Brain microvascular endothelial cell (primary cell): ENCODE measurements around the gene NDUFA13.

Source experiments
- DNase-seq: peaks from one replicate; pipeline ENCODE4 v3.0.0-alpha.2; 2020
- H3K27ac ChIP-seq: fragments of 250-450 bp; sonication (Bioruptor Pico); 2 replicates; pipeline ENCODE4 v1.5.1; 2020; ENCODE audit warnings: mild to moderate bottlenecking, moderate library complexity
- H3K27me3 ChIP-seq: fragments of 250-450 bp; sonication (Bioruptor Pico); replicated peaks from 2 replicates; pipeline ENCODE4 v1.5.1; 2020; ENCODE audit warnings: mild to moderate bottlenecking
- H3K36me3 ChIP-seq: fragments of 250-450 bp; sonication (Bioruptor Pico); replicated peaks from 2 replicates; pipeline ENCODE4 v1.5.1; 2020; ENCODE audit warnings: mild to moderate bottlenecking
- H3K4me3 ChIP-seq: 2 replicates; pipeline ENCODE4 v1.5.1; 2011; ENCODE audit warnings: low read depth, mild to moderate bottlenecking, control low read depth, low read length, moderate library complexity
- in situ Hi-C: cut with HindIII; loops from 2 replicates; pipeline ENCODE4 v1.10.0; 2017; ENCODE audit warnings: low sequenced_read_pairs, low pct_ligation_motif_present
- TF ChIP-seq, protein P1 (sequence below): IDR thresholded peaks from 2 replicates; pipeline ENCODE4 v1.5.1; 2011; ENCODE audit warnings: low read depth, mild to moderate bottlenecking, moderate library complexity, low read length, control low read depth, inconsistent platforms; ENCODE audit errors: missing control alignments

NDUFA13 gene

DNA sequence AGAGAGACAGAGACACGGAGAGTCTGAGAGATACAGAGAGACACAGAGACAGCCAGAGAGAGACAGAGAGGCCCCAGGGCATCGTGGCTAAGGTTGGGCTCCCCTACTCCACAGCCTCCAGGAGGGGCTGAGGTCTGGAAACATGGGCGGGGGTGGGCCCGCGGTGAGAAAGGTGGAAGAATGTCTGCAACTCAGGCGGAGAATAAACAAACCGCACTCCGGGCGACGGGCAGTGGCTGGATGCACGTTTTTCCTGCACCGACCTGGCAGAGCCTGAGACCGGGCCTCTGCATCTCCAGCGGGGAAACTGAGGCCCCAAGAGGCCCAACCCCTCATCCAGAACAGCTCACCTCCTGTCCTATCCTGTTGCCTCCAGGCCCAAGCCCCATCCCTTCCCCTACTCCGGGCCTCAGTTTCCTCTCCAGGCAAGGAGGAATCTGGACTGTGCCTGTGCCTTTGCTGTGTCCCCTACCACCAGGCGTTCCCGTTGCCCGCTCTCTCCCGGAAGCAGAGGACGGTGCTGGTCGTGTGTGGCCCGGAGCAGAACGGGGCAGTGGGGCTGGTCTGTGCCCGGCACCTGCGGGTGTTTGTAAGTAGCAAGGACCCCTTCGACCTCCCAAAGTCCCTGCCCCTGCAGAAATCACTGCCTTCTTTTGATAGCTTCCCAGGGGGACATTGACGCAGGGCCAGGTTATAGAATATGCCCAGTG lies 18.7 kb downstream of the NDUFA13 start:
- DNase-seq = no peak
- in situ Hi-C loops = no loop called here
- no peak overlapping the region for H3K4me3 ChIP-seq

DNA sequence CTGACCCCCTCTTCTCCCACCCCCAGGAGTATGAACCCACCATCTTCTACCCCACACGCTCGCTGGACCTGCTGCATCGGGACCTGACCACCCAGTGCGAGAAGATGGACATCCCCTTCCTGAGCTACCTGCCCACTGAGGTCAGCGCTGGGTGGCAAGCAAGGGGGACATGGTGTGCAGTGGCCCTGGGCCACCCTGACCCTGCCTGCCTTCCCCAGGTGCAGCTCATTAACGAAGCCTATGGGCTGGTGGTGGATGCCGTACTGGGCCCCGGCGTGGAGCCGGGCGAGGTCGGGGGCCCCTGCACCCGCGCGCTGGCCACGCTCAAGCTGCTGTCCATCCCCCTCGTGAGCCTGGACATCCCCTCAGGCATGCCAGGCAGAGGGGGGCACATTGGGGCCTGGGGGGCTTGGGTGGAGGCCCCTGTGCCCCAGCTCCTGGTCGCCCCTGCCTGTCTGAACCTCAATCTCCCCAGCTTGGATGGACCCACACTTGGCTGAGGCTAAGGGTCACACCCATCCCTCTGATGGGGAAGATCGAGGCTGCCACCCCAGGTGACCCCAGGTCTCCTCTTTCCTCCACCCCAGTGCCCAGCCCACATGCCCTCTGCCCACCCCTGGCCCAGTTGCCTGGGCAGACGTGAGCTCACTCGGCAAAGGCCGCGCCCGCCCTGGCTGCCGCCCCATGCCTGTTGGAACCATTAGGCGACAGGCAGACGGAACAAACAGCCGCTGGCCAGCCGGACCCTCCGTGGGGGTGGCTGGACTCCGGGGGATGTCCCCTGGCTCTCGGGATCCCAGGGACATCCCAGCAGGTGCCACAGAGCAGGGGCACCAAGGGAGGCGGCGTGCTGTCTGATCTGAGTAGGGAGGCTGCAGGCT lies 19.5 kb downstream of the NDUFA13 start:
- TF ChIP-seq, protein P1, sequence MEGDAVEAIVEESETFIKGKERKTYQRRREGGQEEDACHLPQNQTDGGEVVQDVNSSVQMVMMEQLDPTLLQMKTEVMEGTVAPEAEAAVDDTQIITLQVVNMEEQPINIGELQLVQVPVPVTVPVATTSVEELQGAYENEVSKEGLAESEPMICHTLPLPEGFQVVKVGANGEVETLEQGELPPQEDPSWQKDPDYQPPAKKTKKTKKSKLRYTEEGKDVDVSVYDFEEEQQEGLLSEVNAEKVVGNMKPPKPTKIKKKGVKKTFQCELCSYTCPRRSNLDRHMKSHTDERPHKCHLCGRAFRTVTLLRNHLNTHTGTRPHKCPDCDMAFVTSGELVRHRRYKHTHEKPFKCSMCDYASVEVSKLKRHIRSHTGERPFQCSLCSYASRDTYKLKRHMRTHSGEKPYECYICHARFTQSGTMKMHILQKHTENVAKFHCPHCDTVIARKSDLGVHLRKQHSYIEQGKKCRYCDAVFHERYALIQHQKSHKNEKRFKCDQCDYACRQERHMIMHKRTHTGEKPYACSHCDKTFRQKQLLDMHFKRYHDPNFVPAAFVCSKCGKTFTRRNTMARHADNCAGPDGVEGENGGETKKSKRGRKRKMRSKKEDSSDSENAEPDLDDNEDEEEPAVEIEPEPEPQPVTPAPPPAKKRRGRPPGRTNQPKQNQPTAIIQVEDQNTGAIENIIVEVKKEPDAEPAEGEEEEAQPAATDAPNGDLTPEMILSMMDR = no peak
- in situ Hi-C loops = no loop called here
- no peak overlapping the region for H3K27ac ChIP-seq
- peaks cover 15% of the 10 kb centered on the region for H3K27me3 ChIP-seq
- no peak for DNase-seq
- H3K4me3 ChIP-seq = no peak overlapping the region
- no peaks in the 10 kb centered on the region for H3K36me3 ChIP-seq

More for the DNA sequence above, 18.7 kb downstream of the NDUFA13 start:
- no peak overlapping the region for H3K27ac ChIP-seq
- H3K27me3 ChIP-seq = peaks cover 12% of the 10 kb centered on the region
- no peaks in the 10 kb centered on the region for H3K36me3 ChIP-seq
- TF ChIP-seq, protein P1 = no peak

DNA sequence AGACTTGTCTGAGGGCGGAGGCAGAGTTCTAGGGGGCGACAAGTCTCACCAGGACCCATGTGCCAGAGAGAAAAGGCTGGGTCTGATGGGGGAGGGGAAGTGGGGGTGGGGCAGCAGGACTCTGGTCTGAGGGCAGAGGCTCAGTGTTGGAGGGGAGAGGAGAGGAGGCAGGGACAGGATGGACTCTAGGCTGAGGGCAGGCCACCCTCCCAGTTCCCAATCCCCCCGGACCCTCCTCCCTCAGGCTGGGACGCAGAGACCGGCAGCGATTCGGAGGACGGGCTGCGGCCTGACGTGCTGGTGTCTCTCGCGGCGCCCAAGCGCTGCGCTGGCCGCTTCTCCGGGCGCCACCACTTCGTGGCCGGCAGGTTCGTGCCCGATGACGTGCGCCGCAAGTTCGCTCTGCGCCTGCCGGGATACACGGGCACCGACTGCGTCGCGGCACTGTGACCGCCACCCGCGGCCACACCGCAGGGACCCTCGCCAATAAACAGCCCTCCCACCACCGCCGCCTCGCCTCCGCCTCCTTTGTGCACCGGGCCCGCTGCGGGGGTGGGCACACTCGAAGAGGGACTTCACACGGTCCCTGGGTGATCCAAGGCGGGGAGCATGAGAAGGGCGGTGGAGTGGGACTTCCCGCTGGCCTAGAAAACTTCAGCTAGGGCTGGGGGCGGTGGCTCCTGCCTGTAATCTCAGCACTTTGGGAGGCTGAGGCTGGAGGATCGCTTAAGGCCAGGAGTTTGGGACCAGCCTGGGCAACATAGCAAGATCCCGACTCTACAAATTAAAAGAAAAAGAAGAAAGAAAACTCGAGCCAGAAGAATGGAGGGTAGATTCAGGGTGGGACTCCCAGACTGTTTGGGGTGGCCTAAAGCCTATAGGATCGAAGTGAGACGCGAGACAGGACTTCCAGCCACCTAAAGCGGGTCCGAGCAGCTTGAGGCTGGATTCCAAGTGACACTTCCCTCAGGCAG lies 21.3 kb downstream of the NDUFA13 start:
- Histone ChIP-seq H3K27me3 (peaks cover 15% of the 10 kb centered on the region), H3K27ac (no peak overlapping the region), H3K36me3 (no peaks in the 10 kb centered on the region), H3K4me3 (no peak overlapping the region)
- no peak for DNase-seq
- in situ Hi-C loops = no loop called here
- TF ChIP-seq, protein P1 = no peak

DNA sequence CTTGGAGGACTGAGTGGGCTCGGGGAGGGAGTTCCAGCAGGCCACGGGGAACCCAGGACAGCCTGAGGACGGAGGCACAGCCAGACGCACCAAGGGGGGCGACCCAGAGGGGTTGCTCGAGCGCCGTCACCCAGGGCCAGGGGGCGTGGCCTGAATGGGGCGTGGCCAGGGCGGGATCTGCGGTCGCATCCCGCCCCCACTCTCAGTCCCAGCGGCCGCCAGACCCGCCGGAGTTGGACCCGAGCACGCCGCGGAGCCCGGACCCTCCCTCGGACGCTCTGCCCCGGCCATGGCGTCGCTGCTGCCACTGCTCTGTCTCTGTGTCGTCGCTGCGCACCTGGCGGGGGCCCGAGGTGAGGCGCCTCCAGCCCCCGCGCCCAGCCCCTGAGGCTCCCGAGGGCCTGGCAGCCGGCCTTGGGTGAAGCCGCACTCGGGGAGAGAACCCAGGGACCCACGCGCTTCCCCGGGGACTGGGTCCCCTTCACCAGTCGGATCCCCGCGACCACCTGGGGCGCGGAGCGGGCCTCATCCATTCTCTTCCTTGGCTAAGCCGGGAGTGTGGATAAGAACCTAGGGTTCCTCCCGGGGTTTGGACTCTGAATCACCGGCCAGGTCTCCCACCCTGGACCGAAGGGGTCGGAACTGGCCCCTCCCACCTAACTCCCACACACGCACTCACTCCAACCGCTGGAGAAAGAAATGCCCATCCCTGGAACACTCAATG lies 22.2 kb downstream of the NDUFA13 start, which contains the start of gene CILP2:
Gene CILP2 (plus strand): TSS at position 205 of the 724 bp plus-strand sequence. CDS start 85 bp downstream, at position 290.
- DNase-seq = no peak
- H3K27me3 ChIP-seq = peaks cover 15% of the 10 kb centered on the region
- TF ChIP-seq, protein P1 = no peak
- H3K27ac ChIP-seq = no peak within 1 kb of the TSS
- in situ Hi-C loops = no loop called here
- no peak within 1 kb of the TSS for H3K4me3 ChIP-seq
- no peaks in the 10 kb centered on the region for H3K36me3 ChIP-seq

DNA sequence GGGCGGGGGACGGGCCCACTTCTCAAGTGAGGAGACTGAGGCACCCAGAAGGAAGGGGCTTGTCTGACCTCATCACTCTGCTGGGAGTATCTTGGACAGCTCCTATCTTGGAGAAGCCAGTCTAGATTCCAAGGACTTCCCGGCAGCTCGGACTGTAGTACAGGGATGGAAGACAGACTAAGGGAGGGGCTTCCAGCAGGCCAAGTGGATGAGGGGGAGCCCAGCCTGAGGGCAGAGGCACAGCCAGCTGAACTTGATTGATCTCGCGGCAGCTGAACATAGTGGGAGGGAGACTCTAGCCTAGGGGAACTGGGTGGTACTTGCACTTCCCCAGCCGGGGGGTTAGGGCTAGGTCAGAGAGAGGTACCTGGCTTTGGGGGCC lies 22.8 kb downstream of the NDUFA13 start:
- in situ Hi-C loops = no loop called here
- DNase-seq = no peak
- TF ChIP-seq, protein P1 = no peak
- Histone ChIP-seq H3K27ac (no peak overlapping the region), H3K36me3 (no peaks in the 10 kb centered on the region), H3K27me3 (peaks cover 15% of the 10 kb centered on the region), H3K4me3 (no peak overlapping the region)
